ENCODE results near the gene LEKR1.

The LEKR1 gene

DNA sequence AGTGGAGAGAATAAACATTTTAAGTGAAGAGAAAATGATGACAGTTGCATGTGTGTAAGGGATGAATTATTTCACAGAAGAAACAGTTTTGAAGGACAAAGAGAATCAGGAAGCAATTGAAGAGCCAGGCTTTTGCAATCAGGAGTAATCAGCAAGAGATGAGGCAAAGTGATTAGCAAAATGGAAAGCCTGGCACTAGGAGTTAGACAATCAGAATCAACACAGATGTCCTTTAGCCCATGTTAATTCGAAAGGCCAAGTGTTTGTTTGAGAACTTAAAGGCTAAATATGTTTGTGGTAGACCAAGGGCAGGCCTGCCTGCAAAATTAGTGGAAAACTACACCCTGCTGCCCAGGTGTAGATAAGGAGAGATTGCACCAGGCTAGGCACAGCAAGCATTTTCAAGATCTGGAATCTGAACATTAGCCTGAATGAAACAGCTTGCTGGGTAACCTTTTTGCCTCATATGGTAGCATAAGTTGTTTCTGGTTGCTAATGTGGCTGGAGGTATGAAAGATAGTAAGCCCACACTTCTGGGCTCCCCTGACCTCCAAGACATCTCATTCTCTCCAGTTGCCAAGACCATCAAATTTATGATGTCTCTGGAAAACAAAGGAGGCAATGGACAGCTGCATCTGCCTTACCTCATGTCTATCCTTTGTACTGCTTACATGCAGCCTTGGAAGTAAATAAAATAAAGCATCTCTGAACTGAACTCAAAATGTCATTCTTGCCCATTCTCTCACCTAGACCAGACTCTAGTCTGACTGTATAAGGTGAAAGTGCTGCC, 22.0 kb upstream of the LEKR1 start:
- 0 out of 2 replicates have a peak, but pooled peaks have one; percentile 23 for TF ChIP-seq ZFP30 (CRISPR knock-in tag; IDR thresholded peaks at IDR 0.05)
- no peak for TF ChIP-seq TCF4 (CRISPR knock-in tag; IDR thresholded peaks at IDR 0.05; ENCODE audit: borderline replicate concordance)

DNA sequence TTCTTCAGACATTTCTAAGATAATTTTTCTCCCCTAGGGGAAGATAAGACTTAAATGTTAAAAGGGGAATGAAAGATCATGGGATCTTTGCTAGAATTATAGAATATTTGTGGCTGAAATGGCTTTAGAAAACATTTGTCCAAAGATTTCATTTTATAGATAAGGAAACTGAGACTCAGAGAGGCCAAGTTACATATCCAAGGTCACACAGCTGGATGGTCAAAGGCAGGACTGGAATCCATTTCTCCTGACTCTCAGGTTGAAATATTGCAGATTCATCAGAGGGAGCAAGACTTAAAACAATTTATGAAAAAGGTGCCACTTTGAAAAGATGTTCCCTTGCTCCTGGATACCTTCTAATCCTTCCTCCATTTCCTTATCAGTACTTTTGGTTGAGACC, 19.5 kb upstream of the LEKR1 start:
- TF ChIP-seq ESRRG (CRISPR knock-in tag; IDR thresholded peaks at IDR 0.05) = no peak
- TF ChIP-seq TOX (CRISPR knock-in tag; IDR thresholded peaks at IDR 0.05; ENCODE audit: borderline replicate concordance) = no peak
- TF ChIP-seq ZNF565 (CRISPR knock-in tag; conservative IDR thresholded peaks at IDR 0.05; ENCODE audit: low read depth) = no peak
- no peak for TF ChIP-seq ZFP3 (CRISPR knock-in tag; IDR thresholded peaks at IDR 0.05)
- no peak for TF ChIP-seq CSDC2 (CRISPR knock-in tag; IDR thresholded peaks at IDR 0.05)
- no peak for TF ChIP-seq ZNF70 (CRISPR knock-in tag; IDR thresholded peaks at IDR 0.05)
- no peak for ATAC-seq

More for the DNA sequence above, 22.0 kb upstream of the LEKR1 start:
- ATAC-seq = no peak

DNA sequence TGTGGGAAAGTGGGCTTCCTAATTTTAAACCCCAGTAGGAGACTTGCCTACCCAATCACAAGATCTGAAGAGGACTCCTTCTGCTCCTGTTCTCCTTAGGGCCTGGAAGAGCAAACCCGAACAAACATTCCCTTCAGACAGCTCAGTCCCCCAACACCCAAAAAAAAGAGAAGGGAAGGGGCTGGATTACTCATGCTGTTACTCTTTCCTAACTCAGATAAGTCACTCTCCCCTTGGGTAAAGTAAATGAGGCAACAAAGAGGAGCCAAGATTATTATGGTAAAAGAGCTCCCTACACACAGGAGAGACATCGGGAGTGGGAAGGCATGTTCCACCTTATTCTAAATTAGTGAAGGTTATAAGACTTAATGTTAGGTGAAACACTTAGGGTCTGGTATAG, 18.1 kb upstream of the LEKR1 start:
- no peak for ATAC-seq
- TF ChIP-seq, protein P1, sequence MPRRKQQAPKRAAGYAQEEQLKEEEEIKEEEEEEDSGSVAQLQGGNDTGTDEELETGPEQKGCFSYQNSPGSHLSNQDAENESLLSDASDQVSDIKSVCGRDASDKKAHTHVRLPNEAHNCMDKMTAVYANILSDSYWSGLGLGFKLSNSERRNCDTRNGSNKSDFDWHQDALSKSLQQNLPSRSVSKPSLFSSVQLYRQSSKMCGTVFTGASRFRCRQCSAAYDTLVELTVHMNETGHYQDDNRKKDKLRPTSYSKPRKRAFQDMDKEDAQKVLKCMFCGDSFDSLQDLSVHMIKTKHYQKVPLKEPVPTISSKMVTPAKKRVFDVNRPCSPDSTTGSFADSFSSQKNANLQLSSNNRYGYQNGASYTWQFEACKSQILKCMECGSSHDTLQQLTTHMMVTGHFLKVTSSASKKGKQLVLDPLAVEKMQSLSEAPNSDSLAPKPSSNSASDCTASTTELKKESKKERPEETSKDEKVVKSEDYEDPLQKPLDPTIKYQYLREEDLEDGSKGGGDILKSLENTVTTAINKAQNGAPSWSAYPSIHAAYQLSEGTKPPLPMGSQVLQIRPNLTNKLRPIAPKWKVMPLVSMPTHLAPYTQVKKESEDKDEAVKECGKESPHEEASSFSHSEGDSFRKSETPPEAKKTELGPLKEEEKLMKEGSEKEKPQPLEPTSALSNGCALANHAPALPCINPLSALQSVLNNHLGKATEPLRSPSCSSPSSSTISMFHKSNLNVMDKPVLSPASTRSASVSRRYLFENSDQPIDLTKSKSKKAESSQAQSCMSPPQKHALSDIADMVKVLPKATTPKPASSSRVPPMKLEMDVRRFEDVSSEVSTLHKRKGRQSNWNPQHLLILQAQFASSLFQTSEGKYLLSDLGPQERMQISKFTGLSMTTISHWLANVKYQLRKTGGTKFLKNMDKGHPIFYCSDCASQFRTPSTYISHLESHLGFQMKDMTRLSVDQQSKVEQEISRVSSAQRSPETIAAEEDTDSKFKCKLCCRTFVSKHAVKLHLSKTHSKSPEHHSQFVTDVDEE (CRISPR knock-in tag; IDR thresholded peaks at IDR 0.05) = no peak
- TF ChIP-seq PPARA (CRISPR knock-in tag; IDR thresholded peaks at IDR 0.05; ENCODE audit: borderline replicate concordance) = no peak
- TF ChIP-seq, protein P2, sequence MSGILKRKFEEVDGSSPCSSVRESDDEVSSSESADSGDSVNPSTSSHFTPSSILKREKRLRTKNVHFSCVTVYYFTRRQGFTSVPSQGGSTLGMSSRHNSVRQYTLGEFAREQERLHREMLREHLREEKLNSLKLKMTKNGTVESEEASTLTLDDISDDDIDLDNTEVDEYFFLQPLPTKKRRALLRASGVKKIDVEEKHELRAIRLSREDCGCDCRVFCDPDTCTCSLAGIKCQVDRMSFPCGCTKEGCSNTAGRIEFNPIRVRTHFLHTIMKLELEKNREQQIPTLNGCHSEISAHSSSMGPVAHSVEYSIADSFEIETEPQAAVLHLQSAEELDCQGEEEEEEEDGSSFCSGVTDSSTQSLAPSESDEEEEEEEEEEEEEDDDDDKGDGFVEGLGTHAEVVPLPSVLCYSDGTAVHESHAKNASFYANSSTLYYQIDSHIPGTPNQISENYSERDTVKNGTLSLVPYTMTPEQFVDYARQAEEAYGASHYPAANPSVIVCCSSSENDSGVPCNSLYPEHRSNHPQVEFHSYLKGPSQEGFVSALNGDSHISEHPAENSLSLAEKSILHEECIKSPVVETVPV (CRISPR knock-in tag; IDR thresholded peaks at IDR 0.05) = no peak
- no peak for TF ChIP-seq ZNF8 (CRISPR knock-in tag; IDR thresholded peaks at IDR 0.05)
- TF ChIP-seq, protein P3, sequence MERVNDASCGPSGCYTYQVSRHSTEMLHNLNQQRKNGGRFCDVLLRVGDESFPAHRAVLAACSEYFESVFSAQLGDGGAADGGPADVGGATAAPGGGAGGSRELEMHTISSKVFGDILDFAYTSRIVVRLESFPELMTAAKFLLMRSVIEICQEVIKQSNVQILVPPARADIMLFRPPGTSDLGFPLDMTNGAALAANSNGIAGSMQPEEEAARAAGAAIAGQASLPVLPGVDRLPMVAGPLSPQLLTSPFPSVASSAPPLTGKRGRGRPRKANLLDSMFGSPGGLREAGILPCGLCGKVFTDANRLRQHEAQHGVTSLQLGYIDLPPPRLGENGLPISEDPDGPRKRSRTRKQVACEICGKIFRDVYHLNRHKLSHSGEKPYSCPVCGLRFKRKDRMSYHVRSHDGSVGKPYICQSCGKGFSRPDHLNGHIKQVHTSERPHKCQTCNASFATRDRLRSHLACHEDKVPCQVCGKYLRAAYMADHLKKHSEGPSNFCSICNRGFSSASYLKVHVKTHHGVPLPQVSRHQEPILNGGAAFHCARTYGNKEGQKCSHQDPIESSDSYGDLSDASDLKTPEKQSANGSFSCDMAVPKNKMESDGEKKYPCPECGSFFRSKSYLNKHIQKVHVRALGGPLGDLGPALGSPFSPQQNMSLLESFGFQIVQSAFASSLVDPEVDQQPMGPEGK (CRISPR knock-in tag; IDR thresholded peaks at IDR 0.05; ENCODE audit: borderline replicate concordance) = no peak
- TF ChIP-seq ZNF565 (CRISPR knock-in tag; conservative IDR thresholded peaks at IDR 0.05; ENCODE audit: low read depth) = no peak
- TF ChIP-seq ISL1 (CRISPR knock-in tag; IDR thresholded peaks at IDR 0.05) = no peak
- TF ChIP-seq TCF4 (CRISPR knock-in tag; IDR thresholded peaks at IDR 0.05; ENCODE audit: borderline replicate concordance) = no peak
- TF ChIP-seq GLIS3 (CRISPR knock-in tag; IDR thresholded peaks at IDR 0.05) = no peak
- TF ChIP-seq OSR1 (CRISPR knock-in tag; IDR thresholded peaks at IDR 0.05) = no peak
- TF ChIP-seq BACH2 (CRISPR knock-in tag; IDR thresholded peaks at IDR 0.05; ENCODE audit: borderline replicate concordance) = no peak
- no peak for TF ChIP-seq ZFP30 (CRISPR knock-in tag; IDR thresholded peaks at IDR 0.05)
- no peak for TF ChIP-seq ZFP3 (CRISPR knock-in tag; IDR thresholded peaks at IDR 0.05)
- TF ChIP-seq RARB (CRISPR knock-in tag; IDR thresholded peaks at IDR 0.05) = no peak
- TF ChIP-seq ZC3H10 (CRISPR knock-in tag; IDR thresholded peaks at IDR 0.05) = no peak
- no peak for TF ChIP-seq ZNF70 (CRISPR knock-in tag; IDR thresholded peaks at IDR 0.05)

DNA sequence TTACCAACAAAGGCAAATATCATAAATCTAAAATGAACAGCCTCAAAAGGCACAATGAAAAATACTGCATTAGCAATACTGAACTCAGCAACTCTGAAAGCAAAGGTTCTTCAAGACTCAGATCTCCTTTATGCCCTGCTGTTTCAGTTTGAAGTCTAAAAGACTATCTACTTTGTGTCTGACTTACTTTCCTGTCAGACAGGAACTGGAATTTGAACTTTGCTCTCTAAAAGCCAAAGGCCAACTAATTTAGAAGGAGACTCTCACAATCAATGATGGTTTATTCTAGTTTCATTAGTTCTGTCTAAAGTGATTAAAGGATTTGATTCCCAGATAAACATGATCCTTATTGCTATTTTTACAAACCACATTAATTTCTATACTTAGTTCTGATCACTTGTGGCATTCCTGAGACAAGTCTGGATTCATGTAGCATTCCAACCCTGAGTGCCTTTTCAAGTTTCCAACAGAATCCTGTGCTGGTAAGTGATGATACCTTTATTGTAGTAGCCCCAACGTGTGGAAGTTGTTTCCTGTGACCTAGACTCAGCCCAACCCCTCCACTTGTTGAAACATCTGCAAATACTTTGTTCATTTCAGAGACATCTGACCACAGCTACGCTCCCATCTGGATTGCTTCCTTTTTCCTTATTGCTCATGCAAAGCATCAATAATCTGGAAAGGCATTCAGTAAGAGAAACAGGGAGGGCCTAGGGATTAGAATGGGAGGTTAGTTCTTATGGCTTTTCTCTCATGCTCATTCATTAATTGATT, 14.9 kb upstream of the LEKR1 start:
- ATAC-seq = peak; percentile 57

More for the DNA sequence above, 14.9 kb upstream of the LEKR1 start:
- TF ChIP-seq, protein P4, sequence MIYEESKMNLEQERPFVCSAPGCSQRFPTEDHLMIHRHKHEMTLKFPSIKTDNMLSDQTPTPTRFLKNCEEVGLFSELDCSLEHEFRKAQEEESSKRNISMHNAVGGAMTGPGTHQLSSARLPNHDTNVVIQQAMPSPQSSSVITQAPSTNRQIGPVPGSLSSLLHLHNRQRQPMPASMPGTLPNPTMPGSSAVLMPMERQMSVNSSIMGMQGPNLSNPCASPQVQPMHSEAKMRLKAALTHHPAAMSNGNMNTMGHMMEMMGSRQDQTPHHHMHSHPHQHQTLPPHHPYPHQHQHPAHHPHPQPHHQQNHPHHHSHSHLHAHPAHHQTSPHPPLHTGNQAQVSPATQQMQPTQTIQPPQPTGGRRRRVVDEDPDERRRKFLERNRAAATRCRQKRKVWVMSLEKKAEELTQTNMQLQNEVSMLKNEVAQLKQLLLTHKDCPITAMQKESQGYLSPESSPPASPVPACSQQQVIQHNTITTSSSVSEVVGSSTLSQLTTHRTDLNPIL (CRISPR knock-in tag; IDR thresholded peaks at IDR 0.05; ENCODE audit: low read depth) = no peak
- no peak for TF ChIP-seq ZNF8 (CRISPR knock-in tag; IDR thresholded peaks at IDR 0.05)
- no peak for TF ChIP-seq OSR1 (CRISPR knock-in tag; IDR thresholded peaks at IDR 0.05)
- TF ChIP-seq ZC3H10 (CRISPR knock-in tag; IDR thresholded peaks at IDR 0.05) = no peak
